ENCODE results near the gene MAST4.

GRCh38 chr5:66795682-66796081 lies 199.5 kb downstream of the MAST4 start:
- no peak for TF ChIP-seq CTCF (IDR thresholded peaks at IDR 0.05; ENCODE audit: low read length)
- no peak for TF ChIP-seq EZH2 (optimal IDR thresholded peaks at IDR 0.05; ENCODE audit: low read depth, low read length)

All from MM.1S (cell line).